Measurements from ENCODE around the gene TCEA3. TPM values are rescaled to one million over a fixed set of nuclear protein-coding genes. Genes with fewer than 3 reads are reported as not detected.

TCEA3 gene
- total and polyA plus RNA-seq, 10 of the 15 experiments (the other 5 are each of a cell fraction or from before 2014, with no cell fraction given): 0.06 to 0.23 (median 0.08) TPM; not detected in 7

GRCh38 chr1:23396380-23396779 is 28.2 kb downstream of the TCEA3 start:
- H3K4me3 ChIP-seq: no peak overlapping the region
- RAD21 ChIA-PET (ENCODE audit: unreplicated experiment): no interaction called here
- 21% methylated on average over 2 of the region's 2 CpGs for WGBS (ENCODE audit: insufficient coverage, insufficient replicate concordance, low lambda C conversion rate, missing lambda C conversion rate)
- H3K9me3 ChIP-seq (replicated peaks; ENCODE audit: control insufficient read depth, insufficient read depth, low read length): no peaks in the 10 kb centered on the region
- ATAC-seq (no peak), FAIRE-seq (no peak), DNase-seq (ENCODE audit: low read depth, low spot score) (no peak)
- no peaks in the 10 kb centered on the region for H3K36me3 ChIP-seq (ENCODE audit: control insufficient read depth in 2 of 2, insufficient read depth in 2 of 2, low read length in 1 of 2)
- H3K4me1 ChIP-seq (ENCODE audit: control insufficient read depth, insufficient read depth, low read length): no peaks in the 10 kb centered on the region
- H3K9ac ChIP-seq (ENCODE audit: control insufficient read depth, insufficient read depth, low read length): no peak overlapping the region
- no peak overlapping the region for H3K4me2 ChIP-seq (ENCODE audit: control insufficient read depth, insufficient read depth)
- BruUV-seq (replicated peaks): no TSS peak
- H4K20me1 ChIP-seq (ENCODE audit: control insufficient read depth, insufficient read depth): no peaks in the 10 kb centered on the region
- intact Hi-C loops (cut with micrococcal nuclease; ENCODE audit: unreplicated experiment): no loop called here
- SMC1A ChIA-PET (ENCODE audit: uncharacterized antibody, unreplicated experiment): no interaction called here
- in situ Hi-C loops (cut with MboI): no loop called here
- POLR2A ChIA-PET: interaction anchor here (0.7 kb wide), 1 partner anchor 378 kb away, joined by 5 read pairs; no protein-coding TSS in a partner anchor
- no peak overlapping the region for H2AFZ ChIP-seq (ENCODE audit: control insufficient read depth, low read depth, low read length)
- no peak overlapping the region for H3K27ac ChIP-seq (ENCODE audit: control insufficient read depth, insufficient read depth)
- H3K79me2 ChIP-seq (ENCODE audit: control insufficient read depth, insufficient read depth, low read length): no peaks in the 10 kb centered on the region
- TF ChIP-seq NR2C1 (IDR thresholded peaks at IDR 0.05): no peak
- no peak for TF ChIP-seq LARP7 (IDR thresholded peaks at IDR 0.05)
- peaks cover 0 to 2% of the 10 kb centered on the region in 2 experiments; a peak in 1 of 4 replicates for H3K27me3 ChIP-seq (replicated peaks in 1 of 2; ENCODE audit: control insufficient read depth in 2 of 2, insufficient read depth in 2 of 2, low read length in 1 of 2)
- CTCF ChIA-PET: interaction anchor here (1.0 kb wide), 1 partner anchor 8 kb away, joined by 3 read pairs; no protein-coding TSS in a partner anchor

GRCh38 chr1:23395849-23396248 is 28.7 kb downstream of the TCEA3 start:
- ChIA-PET POLR2A (interaction anchor here (0.6 kb wide), 1 partner anchor 88 kb away, joined by 3 read pairs; no protein-coding TSS in a partner anchor), RAD21 (ENCODE audit: unreplicated experiment) (interaction anchor here (0.7 kb wide), 1 partner anchor 462 kb away, joined by 3 read pairs; no protein-coding TSS in a partner anchor), SMC1A (ENCODE audit: uncharacterized antibody, unreplicated experiment) (no interaction called here), CTCF (interaction anchor here (1.0 kb wide), 1 partner anchor 9 kb away, joined by 3 read pairs; no protein-coding TSS in a partner anchor)
- Histone ChIP-seq H2AFZ (ENCODE audit: control insufficient read depth, low read depth, low read length) (no peak overlapping the region), H3K36me3 (ENCODE audit: control insufficient read depth in 2 of 2, insufficient read depth in 2 of 2, low read length in 1 of 2) (no peaks in the 10 kb centered on the region), H3K9me3 (replicated peaks; ENCODE audit: control insufficient read depth, insufficient read depth, low read length) (no peaks in the 10 kb centered on the region), H3K4me3 (no peak overlapping the region), H4K20me1 (ENCODE audit: control insufficient read depth, insufficient read depth) (no peaks in the 10 kb centered on the region), H3K79me2 (ENCODE audit: control insufficient read depth, insufficient read depth, low read length) (no peaks in the 10 kb centered on the region), H3K4me2 (ENCODE audit: control insufficient read depth, insufficient read depth) (no peak overlapping the region), H3K9ac (ENCODE audit: control insufficient read depth, insufficient read depth, low read length) (no peak overlapping the region), H3K27me3 (replicated peaks in 1 of 2; ENCODE audit: control insufficient read depth in 2 of 2, insufficient read depth in 2 of 2, low read length in 1 of 2) (peaks cover 0 to 2% of the 10 kb centered on the region in 2 experiments; a peak in 1 of 4 replicates), H3K4me1 (ENCODE audit: control insufficient read depth, insufficient read depth, low read length) (no peaks in the 10 kb centered on the region), H3K27ac (ENCODE audit: control insufficient read depth, insufficient read depth) (no peak overlapping the region)
- no peak for TF ChIP-seq IKZF1 (conservative IDR thresholded peaks at IDR 0.05)
- no peak for TF ChIP-seq NR2C1 (IDR thresholded peaks at IDR 0.05)
- TF ChIP-seq CHD2 (IDR thresholded peaks at IDR 0.05; ENCODE audit: borderline replicate concordance, low read depth, low read length): no peak
- TF ChIP-seq MLLT1 (IDR thresholded peaks at IDR 0.05): no peak
- no peak for TF ChIP-seq PBX3 (IDR thresholded peaks at IDR 0.05; ENCODE audit: insufficient replicate concordance, low read depth, low read length)
- intact Hi-C loops (cut with micrococcal nuclease; ENCODE audit: unreplicated experiment) (no loop called here), in situ Hi-C loops (cut with MboI) (no loop called here)
- no peak for DNase-seq (ENCODE audit: low read depth, low spot score)
- 50% methylated on average over 4 of the region's 4 CpGs for WGBS (ENCODE audit: insufficient coverage, insufficient replicate concordance, low lambda C conversion rate, missing lambda C conversion rate)
- BruUV-seq (replicated peaks): no TSS peak
- no peak for FAIRE-seq
- no peak for ATAC-seq
